Spleen (tissue), 7 donors: Measurements from ENCODE around the gene NHLH2.

Source experiments
- CTCF ChIP-seq, 11 experiments: fragments of 200-600 bp in 7 of 11; fragments of 450-650 bp in 4 of 11; sonication (generic) in 4 of 11; IDR thresholded peaks in 8 of 11; conservative IDR thresholded peaks in 3 of 11; 1 replicate in 7 of 11; 2 replicates in 4 of 11; pipeline versions ENCODE4 v1.4.0 to v1.8.0; 2016 to 2021; ENCODE audit warnings: antibody characterized with exemption in 11 of 11, inconsistent platforms in 4 of 11, mild to moderate bottlenecking in 1 of 11
- POLR2A ChIP-seq, 3 donors: fragments of 450-650 bp; IDR thresholded peaks; one replicate each; pipeline ENCODE4 v1.5.1; 2017; ENCODE audit warnings: antibody characterized with exemption in 3 of 3, mild to moderate bottlenecking in 1 of 3
- donor health status: DM: no; HTN: no; CAD: no; lungs with moderate emphysema.
- donor health status: DM: no; HTN: no; CAD: no.
- donor health status: DM: no; HTN: no; CAD: no.

- TF ChIP-seq CTCF (IDR thresholded peaks at IDR 0.05 in 8 of 11, conservative IDR thresholded peaks at IDR 0.05 in 3 of 11) (no peak), POLR2A (IDR thresholded peaks at IDR 0.05) (no peak)
Measured at GRCh38 chr1:115815694-115816093, 25.2 kb downstream of the NHLH2 start.
